ENCODE data around the gene CDYL. TPM values are rescaled to one million over a fixed set of nuclear protein-coding genes. Genes with fewer than 3 reads are reported as not detected.

Gene CDYL
- polyA plus RNA-seq, 1 experiment = 26.6 TPM

DNA sequence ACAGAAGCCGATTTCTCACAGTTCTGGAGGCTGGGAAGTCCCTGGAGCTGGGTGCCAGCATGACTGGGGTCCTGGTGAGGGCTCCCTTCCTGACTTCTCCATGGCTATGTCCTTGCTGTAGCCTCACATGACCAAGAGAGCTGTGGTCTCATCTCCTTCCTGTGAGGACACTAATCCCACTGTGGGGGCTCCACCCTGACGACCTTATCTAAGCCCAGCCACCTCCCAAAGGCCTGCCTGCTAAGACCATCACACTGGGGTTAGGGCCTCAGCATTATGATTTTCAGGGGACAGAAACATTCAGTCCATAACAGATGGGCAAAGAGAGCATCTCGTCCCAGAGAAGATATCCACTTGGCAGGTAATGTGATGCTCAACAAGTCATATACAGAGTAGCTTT is 210.8 kb downstream of the CDYL start:
- Histone ChIP-seq H3K27me3 (ENCODE audit: control insufficient read depth, insufficient read depth, low read length) (no peaks in the 10 kb centered on the region), H3K9me3 (ENCODE audit: control insufficient read depth, insufficient read depth, low read length) (peaks cover 3% of the 10 kb centered on the region; the same call in 1 of the 2 replicates), H3K4me3 (ENCODE audit: low read depth, low read length) (no peak overlapping the region), H3K27ac (ENCODE audit: low read depth, low read length) (no peak overlapping the region)
- CTCF ChIA-PET = interaction anchor here (0.5 kb wide), 1 partner anchor 16 kb away, joined by 3 read pairs; no protein-coding TSS in a partner anchor
- DNase-seq (ENCODE audit: low read depth, low spot score) = no peak
- POLR2A ChIA-PET = no interaction called here
- TF ChIP-seq, protein P1, sequence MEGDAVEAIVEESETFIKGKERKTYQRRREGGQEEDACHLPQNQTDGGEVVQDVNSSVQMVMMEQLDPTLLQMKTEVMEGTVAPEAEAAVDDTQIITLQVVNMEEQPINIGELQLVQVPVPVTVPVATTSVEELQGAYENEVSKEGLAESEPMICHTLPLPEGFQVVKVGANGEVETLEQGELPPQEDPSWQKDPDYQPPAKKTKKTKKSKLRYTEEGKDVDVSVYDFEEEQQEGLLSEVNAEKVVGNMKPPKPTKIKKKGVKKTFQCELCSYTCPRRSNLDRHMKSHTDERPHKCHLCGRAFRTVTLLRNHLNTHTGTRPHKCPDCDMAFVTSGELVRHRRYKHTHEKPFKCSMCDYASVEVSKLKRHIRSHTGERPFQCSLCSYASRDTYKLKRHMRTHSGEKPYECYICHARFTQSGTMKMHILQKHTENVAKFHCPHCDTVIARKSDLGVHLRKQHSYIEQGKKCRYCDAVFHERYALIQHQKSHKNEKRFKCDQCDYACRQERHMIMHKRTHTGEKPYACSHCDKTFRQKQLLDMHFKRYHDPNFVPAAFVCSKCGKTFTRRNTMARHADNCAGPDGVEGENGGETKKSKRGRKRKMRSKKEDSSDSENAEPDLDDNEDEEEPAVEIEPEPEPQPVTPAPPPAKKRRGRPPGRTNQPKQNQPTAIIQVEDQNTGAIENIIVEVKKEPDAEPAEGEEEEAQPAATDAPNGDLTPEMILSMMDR (IDR thresholded peaks at IDR 0.05; ENCODE audit: low read depth, low read length) = no peak

- Histone ChIP-seq H3K9me3 (ENCODE audit: control insufficient read depth, insufficient read depth, low read length) (peaks cover 3% of the 10 kb centered on the region; the same call in 1 of the 2 replicates), H3K27ac (ENCODE audit: low read depth, low read length) (no peak overlapping the region), H3K4me3 (ENCODE audit: low read depth, low read length) (no peak overlapping the region), H3K27me3 (ENCODE audit: control insufficient read depth, insufficient read depth, low read length) (no peaks in the 10 kb centered on the region)
- DNase-seq (ENCODE audit: low read depth, low spot score) = no peak
- TF ChIP-seq, protein P1 (IDR thresholded peaks at IDR 0.05; ENCODE audit: low read depth, low read length) = no peak
- CTCF ChIA-PET = interaction anchor here (0.5 kb wide), 1 partner anchor 16 kb away, joined by 3 read pairs; no protein-coding TSS in a partner anchor
- POLR2A ChIA-PET = no interaction called here
Measured at GRCh38 chr6:4987432-4987831, 211.2 kb downstream of the CDYL start.

DNA sequence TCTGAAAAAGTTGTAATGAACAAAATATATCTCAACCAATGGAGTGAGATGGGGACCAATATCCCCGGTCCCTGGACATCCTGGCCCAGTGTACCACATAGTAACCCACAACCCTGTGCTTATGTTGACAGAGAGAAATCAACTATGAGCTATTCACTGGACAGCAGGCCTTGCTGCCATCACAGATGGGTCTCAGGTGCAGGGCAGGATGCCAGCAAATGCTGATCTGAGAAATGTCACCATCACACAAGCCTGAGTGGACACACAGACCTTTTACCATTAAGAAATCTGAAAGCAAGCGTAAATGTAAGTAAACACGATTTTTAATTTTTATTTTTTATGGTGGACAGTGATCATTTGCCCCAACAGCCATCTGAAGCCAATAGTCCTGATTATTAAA is 218.5 kb downstream of the CDYL start:
- TF ChIP-seq, protein P1 (IDR thresholded peaks at IDR 0.05; ENCODE audit: low read depth, low read length) = no peak
- DNase-seq (ENCODE audit: low read depth, low spot score) = no peak
- Histone ChIP-seq H3K27me3 (ENCODE audit: control insufficient read depth, insufficient read depth, low read length) (no peaks in the 10 kb centered on the region), H3K4me3 (ENCODE audit: low read depth, low read length) (no peak overlapping the region), H3K9me3 (ENCODE audit: control insufficient read depth, insufficient read depth, low read length) (no peaks in the 10 kb centered on the region), H3K27ac (ENCODE audit: low read depth, low read length) (no peak overlapping the region)
- CTCF ChIA-PET = no interaction called here
- POLR2A ChIA-PET = no interaction called here

DNA sequence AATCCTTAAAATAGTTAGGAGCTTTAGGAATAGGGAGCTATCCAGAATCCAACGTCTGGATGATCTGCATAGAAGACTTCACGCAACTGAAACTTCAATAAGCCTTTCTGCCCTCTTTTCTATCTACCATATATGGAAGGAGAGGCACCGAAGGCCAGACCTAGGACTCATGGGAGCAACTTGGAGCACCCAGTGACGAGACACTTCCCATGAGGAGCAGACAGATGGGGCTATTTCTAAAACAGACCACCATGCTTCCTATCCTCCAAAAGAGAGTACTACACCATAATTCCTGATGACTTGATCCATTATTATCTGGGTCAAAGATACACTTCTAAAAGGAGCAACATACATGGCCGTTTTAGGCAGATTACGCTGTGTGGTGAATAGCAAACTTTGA is 221.7 kb downstream of the CDYL start:
- Histone ChIP-seq H3K4me3 (ENCODE audit: low read depth, low read length) (no peak overlapping the region), H3K27ac (ENCODE audit: low read depth, low read length) (no peak overlapping the region), H3K9me3 (ENCODE audit: control insufficient read depth, insufficient read depth, low read length) (no peaks in the 10 kb centered on the region), H3K27me3 (ENCODE audit: control insufficient read depth, insufficient read depth, low read length) (no peaks in the 10 kb centered on the region)
- TF ChIP-seq, protein P1 (IDR thresholded peaks at IDR 0.05; ENCODE audit: low read depth, low read length) = no peak
- ChIA-PET CTCF (interaction anchor here (0.5 kb wide), 1 partner anchor 197 kb away, joined by 3 read pairs; no protein-coding TSS in a partner anchor), POLR2A (no interaction called here)
- DNase-seq (ENCODE audit: low read depth, low spot score) = no peak

DNA sequence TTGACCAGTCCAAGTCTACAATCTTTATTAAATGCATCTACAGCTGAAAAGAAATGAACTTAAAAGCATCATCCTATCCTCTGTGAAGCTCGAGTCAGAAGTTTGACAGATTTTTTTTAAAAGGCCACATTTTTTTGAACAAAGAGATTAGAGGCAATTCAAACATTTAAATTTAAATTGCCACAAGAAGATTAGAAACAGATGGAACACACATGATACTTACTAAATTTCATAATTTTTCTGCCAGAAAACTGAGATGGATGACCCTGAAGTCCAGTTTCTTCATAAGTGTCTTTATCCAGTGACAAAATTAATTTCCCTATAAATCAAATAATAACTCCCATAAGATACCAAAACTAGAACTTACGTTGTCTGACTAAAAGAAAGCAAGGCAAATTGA is 223.4 kb downstream of the CDYL start:
- TF ChIP-seq, protein P1 (IDR thresholded peaks at IDR 0.05; ENCODE audit: low read depth, low read length) = no peak
- no peak for DNase-seq (ENCODE audit: low read depth, low spot score)
- ChIA-PET POLR2A (no interaction called here), CTCF (no interaction called here)
- no peak overlapping the region for H3K4me3 ChIP-seq (ENCODE audit: low read depth, low read length)
- H3K27ac ChIP-seq (ENCODE audit: low read depth, low read length) = no peak overlapping the region
- no peaks in the 10 kb centered on the region; the same call in 1 of the 2 replicates for H3K9me3 ChIP-seq (ENCODE audit: control insufficient read depth, insufficient read depth, low read length)
- no peaks in the 10 kb centered on the region for H3K27me3 ChIP-seq (ENCODE audit: control insufficient read depth, insufficient read depth, low read length)

All from AG04450 (cell line).